K562 (cell line): ENCODE results near the gene IL15RA. TPM values are rescaled to one million over a fixed set of nuclear protein-coding genes. Genes with fewer than 3 reads are reported as not detected.
A peak's percentile ranks its signal among the peaks of the same experiment; 100 is the strongest.

Experiments used
- ATF2 ChIP-seq: sonication (generic); formaldehyde crosslinking; IDR thresholded peaks from 2 replicates; pipeline ENCODE4 v1.8.1; 2022; ENCODE audit warnings: missing genetic modification reagents
- BHLHE40 ChIP-seq: IDR thresholded peaks from 2 replicates; pipeline ENCODE4 v1.6.1; 2011; ENCODE audit warnings: low read length, improper control_type of control experiment
- FOXA1 ChIP-seq: fragments of 450-650 bp; IDR thresholded peaks from 2 replicates; pipeline ENCODE4 v1.6.1; 2016; ENCODE audit warnings: mild to moderate bottlenecking, borderline replicate concordance
- MCM5 ChIP-seq: fragments of 450-650 bp; IDR thresholded peaks from 2 replicates; pipeline ENCODE4 v1.6.1; 2016; ENCODE audit warnings: low read depth
- NCOA2 ChIP-seq, 2 experiments: fragments of 450-650 bp; IDR thresholded peaks; 2 replicates each; pipeline ENCODE4 v1.6.1; 2018; ENCODE audit warnings: mild to moderate bottlenecking in 2 of 2, moderate library complexity in 1 of 2; ENCODE audit not compliant: partially characterized antibody in 2 of 2
- PATZ1 ChIP-seq: fragments of 250-450 bp; sonication (Bioruptor Pico); IDR thresholded peaks from 2 replicates; pipeline ENCODE4 v1.5.0; 2020; ENCODE audit warnings: mild to moderate bottlenecking, borderline replicate concordance
- PRDM10 ChIP-seq: fragments of 450-650 bp; IDR thresholded peaks from 2 replicates; pipeline ENCODE4 v1.6.1; 2018; ENCODE audit not compliant: partially characterized antibody
- RBBP5 ChIP-seq: fragments of 200-600 bp; sonication (generic); IDR thresholded peaks from 2 replicates; pipeline ENCODE4 v1.6.1; 2012; ENCODE audit warnings: borderline replicate concordance, mild to moderate bottlenecking, low read length, control low read depth, inconsistent platforms; ENCODE audit not compliant: insufficient read depth, poor library complexity, severe bottlenecking
- RBM14 ChIP-seq: fragments of 200-400 bp; formaldehyde crosslinking; IDR thresholded peaks from 2 replicates; pipeline ENCODE4 v1.6.1; 2018; ENCODE audit warnings: low read depth, mild to moderate bottlenecking, low read length, moderate library complexity, borderline replicate concordance; ENCODE audit not compliant: insufficient read depth
- TOE1 ChIP-seq, 2 experiments: fragments of 450-650 bp in 1 of 2; sonication (generic) in 1 of 2; formaldehyde crosslinking in 1 of 2; IDR thresholded peaks; 2 replicates each; pipeline versions ENCODE4 v1.7.1 to v1.8.0; 2016 to 2022; ENCODE audit warnings: borderline replicate concordance in 2 of 2, mild to moderate bottlenecking in 2 of 2, antibody characterized with exemption in 1 of 2, inconsistent platforms in 1 of 2, low read depth in 1 of 2, missing genetic modification reagents in 1 of 2, moderate library complexity in 1 of 2
- ZBTB34 ChIP-seq: fragments of 250-450 bp; sonication (Bioruptor Pico); IDR thresholded peaks from 2 replicates; pipeline ENCODE4 v1.8.0; 2021; ENCODE audit warnings: mild to moderate bottlenecking, moderate library complexity
- ZNF212 ChIP-seq: fragments of 450-650 bp; formaldehyde crosslinking; IDR thresholded peaks from 2 replicates; pipeline ENCODE4 v1.4.0; 2020; ENCODE audit warnings: mild to moderate bottlenecking
- ZNF274 ChIP-seq: IDR thresholded peaks from 2 replicates; pipeline ENCODE4 v1.6.1; 2011; ENCODE audit warnings: low read depth, mild to moderate bottlenecking, low read length, moderate library complexity, borderline replicate concordance
- ZNF778 ChIP-seq: fragments of 450-650 bp; formaldehyde crosslinking; IDR thresholded peaks from 2 replicates; pipeline ENCODE4 v1.4.0; 2020; ENCODE audit warnings: mild to moderate bottlenecking, moderate library complexity
- ZNF785 ChIP-seq: fragments of 250-450 bp; sonication (Bioruptor Pico); IDR thresholded peaks from 2 replicates; pipeline ENCODE4 v1.4.0; 2020; ENCODE audit warnings: mild to moderate bottlenecking
- polyA plus RNA-seq, 8 experiments: library from polyadenylated mRNA; depleted of rRNA in 4 of 8; stranded (reverse) in 5 of 8; unstranded in 3 of 8; fragments of >200 nt; fragmentation: Nextera tagmentation in 2 of 8; fragmentation: Illumina TruSeq in 1 of 8; extraction: Ambion mirVana in 2 of 8; extraction: Trizol in 1 of 8; gene quantifications; 2 replicates each; pipeline versions ENCODE4 v1.2.1 to v1.2.3, GENCODE V29; 2011 to 2014; ENCODE audit warnings: inconsistent platforms in 1 of 8, missing spikeins in 1 of 8
- total RNA-seq, 7 experiments: library from RNA; depleted of rRNA in 6 of 7; stranded (reverse); fragments of >200 nt in 6 of 7; fragmentation: Illumina TruSeq in 2 of 7; extraction: Trizol in 2 of 7; gene quantifications; 2 replicates each; pipeline versions ENCODE4 v1.2.1 to v1.2.3, GENCODE V29; 2011 to 2021; ENCODE audit warnings: low replicate concordance in 1 of 7

Gene IL15RA
- total and polyA plus RNA-seq, 9 of the 15 experiments (the other 6 are each of a cell fraction or from before 2014, with no cell fraction given) = 1.2 to 11.7 (median 8.0) TPM

GRCh38 chr10:5960070-5960972 is 17.0 kb downstream of the IL15RA start (continued):
- no peak; the same call in 1 of the 2 replicates for TF ChIP-seq ATF2 (CRISPR knock-in tag)
- no peak for TF ChIP-seq ZNF212
- TF ChIP-seq PRDM10 = peak; percentile 74
- no peak for TF ChIP-seq MCM5
- TF ChIP-seq RBM14 = no peak
- no peak for TF ChIP-seq ZNF785 (CRISPR knock-in tag)
- no peak for TF ChIP-seq PATZ1 (CRISPR knock-in tag)
- peak; percentile 67 for TF ChIP-seq BHLHE40
- no peak for TF ChIP-seq ZBTB34 (CRISPR knock-in tag)
- no peak for TF ChIP-seq TOE1 (IDR thresholded peaks at IDR 0.05; ENCODE audit: borderline replicate concordance)
- no peak for TF ChIP-seq TOE1 (CRISPR knock-in tag; IDR thresholded peaks at IDR 0.05; ENCODE audit: borderline replicate concordance, low read depth)
- TF ChIP-seq ZNF274 = no peak
- no peak for TF ChIP-seq RBBP5
- TF ChIP-seq ZNF778 (CRISPR knock-in tag) = no peak
- TF ChIP-seq FOXA1 = no peak
- TF ChIP-seq NCOA2 (IDR thresholded peaks at IDR 0.05; ENCODE audit: partially characterized antibody in 2 of 2) = no peak
